T-helper 2 cell treated with Interferon-gamma antibody and Interleukin-4, amounts not matched to agents 100 ng/mL and 5 ng/mL, for 36 hours (primary cell): ENCODE results near the gene SSBP2. TPM values are rescaled to one million over a fixed set of nuclear protein-coding genes. Genes with fewer than 3 reads are reported as not detected.
"Not testable (repeated sequence)": the region's sequence is repeated elsewhere in the genome, so short reads cannot be mapped to it uniquely, and the experiment has no call there.

Experiments used
- intact Hi-C: fragments of 100-400 bp; cut with micrococcal nuclease; formaldehyde crosslinking; loops from one replicate; pipeline ENCODE4 v1.15.1; 2023
- total RNA-seq: library from RNA; stranded (reverse); gene quantifications from 2 replicates; pipeline ENCODE4 v1.2.3, GENCODE V29; 2022

SSBP2 gene
- total RNA-seq, 1 donor from 2014 or later: 44.3 TPM

DNA sequence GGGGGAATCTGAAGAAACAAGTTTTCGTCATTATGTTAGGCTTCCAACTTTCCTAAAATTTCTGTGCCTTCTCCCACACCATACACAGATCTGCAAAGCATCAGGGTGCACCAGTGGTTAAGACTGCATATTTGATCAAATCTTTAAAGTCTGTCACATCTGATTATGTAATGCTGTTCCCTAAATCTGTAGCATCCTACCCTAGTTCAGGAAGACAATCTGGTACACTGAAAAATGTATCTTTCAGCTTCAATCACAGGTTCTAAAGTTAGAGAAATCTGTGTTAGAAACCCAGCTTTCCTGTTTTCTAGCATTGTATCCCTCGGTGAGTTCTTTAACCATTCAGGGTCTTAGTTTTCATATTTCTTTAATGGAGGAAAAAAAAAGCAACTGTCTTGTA is 3.9 kb downstream of the SSBP2 start:
- intact Hi-C loops: no loop called here

GRCh38 chr5:81740758-81741157 is 10.1 kb downstream of the SSBP2 start:
- intact Hi-C loops: no loop called here

- intact Hi-C loops: no loop called here
These were observed 11.6 kb downstream of the SSBP2 start for GRCh38 chr5:81739291-81739690.

DNA sequence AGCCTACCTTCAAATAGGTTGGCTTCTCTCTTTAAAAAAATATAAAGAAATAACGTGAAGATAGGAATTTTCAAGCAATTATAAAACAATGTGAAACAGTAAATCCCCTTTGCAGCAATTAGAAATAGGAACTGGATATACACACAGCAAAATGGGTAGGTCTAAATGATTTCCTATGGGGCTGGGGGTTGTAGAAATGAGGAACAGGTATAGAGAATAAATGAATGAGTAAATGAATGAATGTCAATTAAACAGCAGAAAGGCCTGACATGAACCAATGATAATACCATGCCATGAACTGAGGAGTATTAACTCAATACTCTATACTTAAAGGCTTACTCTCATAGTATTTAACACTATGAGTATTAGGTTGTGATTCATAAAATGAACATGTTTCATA is 21.6 kb downstream of the SSBP2 start:
- intact Hi-C loops: no loop called here

DNA sequence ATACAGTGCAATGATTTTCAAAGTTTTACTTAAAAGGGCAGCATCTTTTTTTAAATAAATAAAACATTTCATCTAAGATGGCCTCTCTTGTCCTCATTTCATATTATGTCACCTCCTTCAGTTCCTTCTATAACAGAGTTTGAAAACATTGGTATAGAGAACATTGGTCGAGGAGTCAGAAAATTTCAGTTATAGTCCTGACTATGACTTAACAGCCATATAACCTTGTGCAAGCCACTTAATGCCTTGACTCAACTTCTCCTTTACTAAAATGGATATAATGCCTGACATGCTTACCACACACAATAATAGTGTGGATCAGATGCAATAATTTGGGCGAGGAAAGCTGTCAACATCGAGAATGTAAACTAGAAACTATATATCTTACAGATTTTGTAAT is 22.6 kb downstream of the SSBP2 start:
- intact Hi-C loops: no loop called here

- intact Hi-C loops: no loop called here
These were observed 24.6 kb downstream of the SSBP2 start for GRCh38 chr5:81726297-81726696.

GRCh38 chr5:81724571-81724970 is 26.3 kb downstream of the SSBP2 start:
- intact Hi-C loops: no loop called here

- intact Hi-C loops: no loop called here
These were observed 26.8 kb downstream of the SSBP2 start for GRCh38 chr5:81724108-81724507.

- intact Hi-C loops: no loop called here
These were observed 29.8 kb downstream of the SSBP2 start for GRCh38 chr5:81721049-81721448.

DNA sequence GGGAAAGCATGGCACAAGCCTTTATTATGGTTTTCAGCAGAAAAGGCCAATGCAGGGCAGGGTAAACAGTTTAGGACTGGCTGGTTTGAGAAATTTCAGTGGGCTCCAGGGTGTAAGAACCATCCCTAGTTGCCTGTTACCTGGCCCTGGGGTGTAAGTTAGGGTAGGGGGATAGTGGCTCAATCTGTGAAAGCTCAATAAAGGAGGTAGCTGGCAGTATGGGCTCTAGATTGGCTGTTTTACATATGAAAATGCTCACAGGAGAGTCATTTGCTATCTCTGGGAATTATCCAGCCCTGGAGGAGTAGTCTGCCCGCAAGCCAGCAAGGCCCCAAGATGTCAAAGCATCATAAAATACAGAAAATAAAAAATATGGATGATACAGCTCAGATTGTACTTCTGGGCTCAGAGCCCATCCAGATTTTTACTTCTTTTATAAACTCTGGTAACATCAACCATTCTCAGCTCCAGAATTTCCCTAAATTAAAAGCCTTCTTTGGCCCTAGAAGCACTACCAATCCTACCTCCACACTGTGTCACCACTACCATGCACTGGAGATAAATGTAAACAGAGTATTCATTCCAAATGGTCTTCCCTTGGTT is 31.1 kb downstream of the SSBP2 start:
- intact Hi-C loops: no loop called here

- intact Hi-C loops: no loop called here
These were observed 32.6 kb downstream of the SSBP2 start for GRCh38 chr5:81718300-81718699.

GRCh38 chr5:81717860-81718259 is 33.0 kb downstream of the SSBP2 start:
- intact Hi-C loops: no loop called here

- intact Hi-C loops: no loop called here
These were observed 33.7 kb downstream of the SSBP2 start for GRCh38 chr5:81717226-81717625.

DNA sequence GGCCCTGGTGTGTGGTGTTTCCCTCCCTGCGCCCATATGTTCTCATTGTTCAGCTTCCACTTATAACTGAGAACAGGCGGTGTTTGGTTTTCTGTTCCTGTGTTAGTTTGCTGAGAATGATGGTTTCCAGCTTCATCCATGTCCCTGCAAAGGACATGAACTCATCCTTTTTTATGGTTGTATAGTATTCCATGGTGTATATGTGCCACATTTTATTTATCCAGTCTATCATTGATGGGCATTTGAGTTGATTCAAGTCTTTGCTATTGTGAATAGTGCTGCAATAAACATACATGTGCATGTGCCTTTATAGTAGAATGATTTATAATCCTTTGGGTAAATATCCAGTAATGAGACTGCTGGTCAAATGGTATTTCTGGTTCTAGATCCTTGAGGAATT is 36.8 kb downstream of the SSBP2 start:
- intact Hi-C loops: not testable (repeated sequence)

- intact Hi-C loops: no loop called here
These were observed 42.0 kb downstream of the SSBP2 start for GRCh38 chr5:81708889-81709288.

DNA sequence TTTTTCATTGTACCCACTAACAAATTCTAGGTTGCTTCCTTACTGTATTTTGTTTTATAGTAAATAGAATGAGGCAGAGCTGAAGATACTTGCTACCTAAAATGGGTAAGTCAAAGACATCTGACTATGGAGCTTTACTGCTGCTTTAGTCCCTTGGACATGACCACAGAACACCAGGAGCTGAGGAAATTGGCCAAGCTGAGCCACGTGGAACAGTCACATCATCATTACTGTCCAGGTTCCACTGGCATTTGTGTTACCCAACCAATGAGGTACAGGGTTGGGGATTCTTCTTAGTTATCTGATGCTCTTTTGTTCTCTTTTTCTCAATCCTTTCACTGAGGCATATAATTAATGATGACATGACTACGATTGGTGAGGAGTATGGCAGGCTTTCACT is 47.1 kb downstream of the SSBP2 start:
- intact Hi-C loops: no loop called here

- intact Hi-C loops: no loop called here
These were observed 50.7 kb downstream of the SSBP2 start for GRCh38 chr5:81700166-81700565.

DNA sequence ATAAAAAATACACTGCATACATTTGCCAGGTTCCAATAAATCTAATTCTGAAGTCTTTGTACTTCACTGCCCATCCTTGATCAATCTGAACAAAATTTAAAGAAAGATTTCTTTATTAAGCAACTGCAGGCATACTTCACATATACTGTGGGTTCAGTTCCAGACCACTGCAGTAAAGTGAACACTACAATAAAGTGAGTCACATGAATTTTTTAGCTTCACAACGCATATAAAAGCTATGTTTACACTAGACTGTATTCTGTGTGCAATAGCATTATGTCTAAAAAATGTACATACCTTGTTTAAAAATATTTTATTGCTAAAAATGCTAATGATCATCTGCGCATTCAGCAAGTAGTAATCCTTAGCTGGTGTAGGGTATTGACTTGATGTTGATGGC is 52.1 kb downstream of the SSBP2 start:
- intact Hi-C loops: no loop called here

DNA sequence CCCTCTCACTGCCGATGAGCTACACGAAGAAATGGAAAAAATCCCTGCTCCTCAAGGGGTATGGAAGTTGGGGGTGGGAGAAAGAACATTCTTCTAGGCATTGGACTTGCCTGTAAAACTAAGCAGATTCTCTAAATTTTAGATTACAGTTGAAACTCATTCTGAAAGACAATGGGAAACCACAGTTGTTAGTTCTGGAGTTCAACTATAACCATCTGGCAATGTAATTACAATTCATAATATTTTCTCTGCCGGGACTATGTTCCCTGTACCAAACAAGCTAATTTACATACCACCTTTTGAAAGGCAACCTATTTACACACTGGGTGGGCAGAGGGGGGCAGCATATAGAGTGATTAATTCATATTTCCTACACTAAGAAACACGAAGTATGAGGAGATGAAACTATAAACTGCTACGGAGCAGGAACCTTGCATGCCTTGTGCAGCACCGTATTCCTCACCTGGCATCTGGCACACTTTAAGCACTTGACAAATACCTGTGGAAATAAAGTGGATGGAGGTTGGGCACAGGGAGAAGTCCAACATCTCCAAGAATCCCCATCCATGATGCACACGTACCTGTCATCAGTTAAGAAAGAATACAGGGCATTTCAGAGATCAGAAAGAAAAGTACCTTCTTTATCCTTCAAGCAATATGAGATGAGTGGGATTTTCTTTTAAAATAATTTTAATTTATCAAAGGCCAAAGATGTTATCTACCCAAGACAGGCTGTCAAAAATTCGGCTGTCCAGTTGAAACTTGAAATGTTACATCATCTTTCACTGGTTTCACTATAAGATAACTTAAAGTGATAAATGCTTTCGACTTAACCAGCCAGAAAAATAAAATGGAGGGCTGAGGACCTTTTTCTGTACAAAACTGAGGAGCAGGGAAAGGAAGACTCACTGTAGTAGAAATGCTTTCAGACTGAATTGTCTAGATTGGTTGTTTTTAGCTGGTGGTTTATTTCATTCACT is 54.2 kb downstream of the SSBP2 start:
- intact Hi-C loops: no loop called here

DNA sequence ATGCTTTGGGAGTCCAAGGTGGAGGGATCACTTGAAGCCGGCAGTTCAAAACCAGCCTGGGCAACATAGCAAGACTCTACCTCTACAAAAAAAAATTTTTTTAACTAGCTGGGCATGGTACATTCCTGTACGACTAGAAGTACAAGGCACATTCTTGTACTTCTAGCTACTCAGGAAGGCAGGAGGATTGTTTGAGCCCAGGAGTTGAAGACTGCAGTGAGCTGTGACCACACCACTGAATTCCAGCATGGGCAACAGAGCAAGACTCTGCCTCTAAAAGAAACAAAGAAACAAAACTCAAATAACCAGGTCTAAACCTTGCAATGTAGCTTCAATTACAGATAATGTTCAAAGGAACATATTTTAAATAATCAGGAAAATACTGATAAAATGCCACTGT is 56.2 kb downstream of the SSBP2 start:
- intact Hi-C loops: no loop called here

DNA sequence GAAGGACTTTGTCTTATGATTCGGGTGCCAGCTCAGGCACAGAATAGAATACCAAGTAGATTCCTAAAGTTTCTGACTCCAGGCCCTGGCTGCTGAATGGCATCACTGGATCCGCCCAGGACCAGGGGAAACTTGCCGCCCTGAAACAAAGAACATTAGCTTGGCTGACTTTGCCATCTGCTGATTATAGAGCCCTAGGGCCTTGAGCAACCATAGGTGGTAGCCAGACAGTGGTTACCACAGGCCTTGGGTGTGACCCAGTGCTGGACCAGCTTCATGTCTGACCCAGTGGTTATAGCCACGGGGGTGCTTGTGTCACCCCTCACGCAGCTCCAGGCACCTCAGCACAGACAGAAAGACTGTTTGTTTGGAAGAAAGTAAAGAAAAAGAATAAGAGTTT is 62.7 kb downstream of the SSBP2 start:
- intact Hi-C loops: no loop called here

- intact Hi-C loops: no loop called here
These were observed 63.6 kb downstream of the SSBP2 start for GRCh38 chr5:81687292-81687691.

DNA sequence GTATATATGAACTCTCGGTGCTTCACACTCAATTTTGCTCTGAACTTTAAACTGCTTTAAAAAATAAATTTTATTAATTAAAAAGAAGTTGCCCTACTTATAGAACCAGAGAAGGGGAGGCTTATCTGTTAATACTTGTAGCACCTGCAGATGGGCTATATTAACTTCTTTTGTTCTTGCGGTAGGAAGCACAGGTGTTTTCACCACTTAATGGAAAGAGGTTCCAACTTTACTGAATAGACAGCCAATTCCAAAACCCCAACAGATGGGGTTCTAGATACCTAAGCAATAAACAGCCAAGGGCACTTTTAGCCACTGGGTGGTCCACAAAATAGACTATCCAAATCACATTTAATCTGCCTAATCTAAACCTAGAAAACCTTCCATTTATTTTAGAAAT is 65.4 kb downstream of the SSBP2 start:
- intact Hi-C loops: no loop called here
